Keratinocyte (primary cell): ENCODE data around the gene CASQ1. TPM values are rescaled to one million over a fixed set of nuclear protein-coding genes. Genes with fewer than 3 reads are reported as not detected.

ENCODE experiments used
- DNase-seq: peaks from one replicate; pipeline ENCODE4 v3.0.0-alpha.2; 2011; ENCODE audit warnings: low read depth, missing footprints, low spot score
- FAIRE-seq: peaks from 2 replicates; lab custom pipeline; 2011; peaks lifted over from hg19 to GRCh38; lab: Jason Lieb, UNC
- H2AFZ ChIP-seq: 2 replicates; pipeline ENCODE4 v1.6.0; 2012; ENCODE audit warnings: low read length, control low read depth, inconsistent platforms; ENCODE audit not compliant: control insufficient read depth
- H3K27ac ChIP-seq: 2 replicates; pipeline ENCODE4 v1.5.1; 2011; ENCODE audit warnings: low read length; ENCODE audit not compliant: control insufficient read depth, insufficient read depth
- H3K27me3 ChIP-seq: 3 replicates; pipeline ENCODE4 v1.6.0; 2011; ENCODE audit warnings: low read length; ENCODE audit not compliant: control insufficient read depth, insufficient read depth; ENCODE audit errors: extremely low read depth
- H3K36me3 ChIP-seq, 2 experiments: 2 replicates in 1 of 2; 3 replicates in 1 of 2; pipeline ENCODE4 v1.5.1; 2011; ENCODE audit warnings: low read length in 2 of 2, mild to moderate bottlenecking in 1 of 2; ENCODE audit not compliant: control insufficient read depth in 2 of 2, insufficient read depth in 2 of 2; ENCODE audit errors: extremely low read depth in 1 of 2
- H3K4me1 ChIP-seq: 3 replicates; pipeline ENCODE4 v1.5.1; 2011; ENCODE audit warnings: low read length; ENCODE audit not compliant: control insufficient read depth, insufficient read depth; ENCODE audit errors: extremely low read depth
- H3K4me2 ChIP-seq: 3 replicates; pipeline ENCODE4 v1.6.0; 2011; ENCODE audit warnings: low read depth, low read length; ENCODE audit not compliant: control insufficient read depth, insufficient read depth; ENCODE audit errors: extremely low read depth
- H3K4me3 ChIP-seq, 3 experiments: fragments of 200-600 bp in 1 of 3; sonication (generic) in 1 of 3; 2 replicates in 2 of 3; 3 replicates in 1 of 3; pipeline ENCODE4 v1.5.1; 2011 to 2016; ENCODE audit warnings: low read length in 3 of 3, mild to moderate bottlenecking in 3 of 3, control low read depth in 2 of 3, inconsistent platforms in 1 of 3, low read depth in 1 of 3, mixed read lengths in 1 of 3, mixed run types in 1 of 3, moderate library complexity in 1 of 3; ENCODE audit not compliant: control insufficient read depth in 2 of 3, insufficient read depth in 2 of 3; ENCODE audit errors: extremely low read depth in 1 of 3
- H3K79me2 ChIP-seq: 2 replicates; pipeline ENCODE4 v1.6.0; 2012; ENCODE audit warnings: low read length; ENCODE audit not compliant: control insufficient read depth, insufficient read depth
- H3K9ac ChIP-seq: 3 replicates; pipeline ENCODE4 v1.6.0; 2011; ENCODE audit warnings: low read length; ENCODE audit not compliant: control insufficient read depth, insufficient read depth; ENCODE audit errors: extremely low read depth
- H3K9me1 ChIP-seq: 3 replicates; pipeline ENCODE4 v1.6.0; 2011; ENCODE audit warnings: low read length; ENCODE audit not compliant: control insufficient read depth, insufficient read depth; ENCODE audit errors: extremely low read depth
- H3K9me3 ChIP-seq: 2 replicates; pipeline ENCODE4 v1.5.1; 2012; ENCODE audit warnings: low read depth, low read length; ENCODE audit not compliant: control insufficient read depth
- H4K20me1 ChIP-seq: 3 replicates; pipeline ENCODE4 v1.6.0; 2011; ENCODE audit warnings: low read length; ENCODE audit not compliant: control insufficient read depth, insufficient read depth; ENCODE audit errors: extremely low read depth
- CTCF ChIP-seq, 3 experiments: IDR thresholded peaks in 1 of 3; conservative IDR thresholded peaks in 1 of 3; optimal IDR thresholded peaks in 1 of 3; 2 replicates in 2 of 3; 3 replicates in 1 of 3; pipeline versions ENCODE3 to v1.5.1; 2011; ENCODE audit warnings: low read length in 3 of 3, mild to moderate bottlenecking in 3 of 3, moderate library complexity in 2 of 3, control low read depth in 1 of 3, inconsistent platforms in 1 of 3; ENCODE audit not compliant: insufficient read depth in 2 of 3; ENCODE audit errors: extremely low read depth in 1 of 3
- EZH2 ChIP-seq: IDR thresholded peaks from one replicate; pipeline ENCODE4 v1.6.1; 2012; ENCODE audit warnings: inconsistent platforms, mild to moderate bottlenecking, low read length, moderate library complexity
- dilution Hi-C: fragments of 300-500 bp; cut with MboI; formaldehyde crosslinking; loops from one replicate; pipeline ENCODE4 v1.7.0; 2020; ENCODE audit warnings: low sequenced_read_pairs; ENCODE audit not compliant: extremely low pct_ligation_motif_present
- polyA plus RNA-seq, 5 experiments: library from polyadenylated mRNA; depleted of rRNA in 3 of 5; stranded (reverse) in 3 of 5; stranded (forward) in 1 of 5; unstranded in 1 of 5; fragments of >200 nt; gene quantifications; 1 replicate in 1 of 5; 2 replicates in 3 of 5; 3 replicates in 1 of 5; pipeline versions ENCODE4 v1.2.1 to v1.2.3, GENCODE V29; 2011 to 2012; ENCODE audit warnings: missing spikeins in 2 of 5, low read depth in 1 of 5, low replicate concordance in 1 of 5

Gene CASQ1
- polyA plus RNA-seq, 1 donor (not counting 4 experiments of a cell fraction or from before 2014, with no cell fraction given) = not detected

GRCh38 chr1:160178731-160179130 lies 11.6 kb upstream of the CASQ1 start:
- Histone ChIP-seq H3K27ac (no peak overlapping the region), H4K20me1 (no peaks in the 10 kb centered on the region), H3K36me3 (no peaks in the 10 kb centered on the region), H3K4me3 (no peak overlapping the region), H3K9me1 (no peaks in the 10 kb centered on the region), H3K4me1 (no peaks in the 10 kb centered on the region), H3K4me2 (no peak overlapping the region), H3K27me3 (no peaks in the 10 kb centered on the region), H3K9me3 (no peaks in the 10 kb centered on the region), H3K9ac (no peak overlapping the region), H2AFZ (no peak overlapping the region), H3K79me2 (no peaks in the 10 kb centered on the region)
- FAIRE-seq (no peak), DNase-seq (no peak)
- dilution Hi-C loops = no loop called here
- TF ChIP-seq CTCF (optimal IDR thresholded peaks at IDR 0.05 in 1 of 3, IDR thresholded peaks at IDR 0.05 in 1 of 3, conservative IDR thresholded peaks at IDR 0.05 in 1 of 3; ENCODE audit: extremely low read depth in 1 of 3, insufficient read depth in 2 of 3, low read length in 3 of 3) (no peak), EZH2 (no peak)

- Histone ChIP-seq H3K9me1 (no peaks in the 10 kb centered on the region), H3K36me3 (no peaks in the 10 kb centered on the region), H3K9me3 (no peaks in the 10 kb centered on the region), H3K79me2 (no peaks in the 10 kb centered on the region), H2AFZ (no peak overlapping the region), H3K9ac (no peak overlapping the region), H3K4me2 (no peak overlapping the region), H3K4me3 (no peak overlapping the region), H3K4me1 (no peaks in the 10 kb centered on the region), H3K27ac (no peak overlapping the region), H3K27me3 (no peaks in the 10 kb centered on the region), H4K20me1 (no peaks in the 10 kb centered on the region)
- FAIRE-seq (no peak), DNase-seq (no peak)
- dilution Hi-C loops = no loop called here
- TF ChIP-seq CTCF (optimal IDR thresholded peaks at IDR 0.05 in 1 of 3, IDR thresholded peaks at IDR 0.05 in 1 of 3, conservative IDR thresholded peaks at IDR 0.05 in 1 of 3; ENCODE audit: extremely low read depth in 1 of 3, insufficient read depth in 2 of 3, low read length in 3 of 3) (no peak), EZH2 (no peak)
Observed at GRCh38 chr1:160179336-160179735, 11.0 kb upstream of the CASQ1 start.
